HepG2 (cell line): ENCODE measurements around the gene VWCE. TPM values are rescaled to one million over a fixed set of nuclear protein-coding genes. Genes with fewer than 3 reads are reported as not detected.

Experiments used
- CENPBD1 ChIP-seq: sonication (generic); formaldehyde crosslinking; IDR thresholded peaks from 2 replicates; pipeline ENCODE4 v1.8.0; 2022; ENCODE audit warnings: missing genetic modification reagents, low read depth, mild to moderate bottlenecking, borderline replicate concordance
- DR1 ChIP-seq: sonication (generic); formaldehyde crosslinking; IDR thresholded peaks from 2 replicates; pipeline ENCODE4 v1.8.0; 2021; ENCODE audit warnings: mild to moderate bottlenecking, missing genetic modification reagents, inconsistent platforms
- DZIP1 ChIP-seq: sonication (generic); formaldehyde crosslinking; IDR thresholded peaks from 2 replicates; pipeline ENCODE4 v1.5.0; 2020; ENCODE audit warnings: mild to moderate bottlenecking, missing genetic modification reagents
- ERF ChIP-seq: IDR thresholded peaks from 2 replicates; pipeline ENCODE4 v1.6.1; 2018; ENCODE audit warnings: missing biosample characterization, missing genetic modification reagents
- GFI1 ChIP-seq: sonication (generic); formaldehyde crosslinking; IDR thresholded peaks from 2 replicates; pipeline ENCODE4 v1.5.0; 2020; ENCODE audit warnings: missing genetic modification reagents, mild to moderate bottlenecking, borderline replicate concordance
- GTF3A ChIP-seq: sonication (generic); formaldehyde crosslinking; conservative IDR thresholded peaks from 2 replicates; pipeline ENCODE4 v1.4.0; 2020; ENCODE audit warnings: mild to moderate bottlenecking, missing genetic modification reagents
- HNRNPH1 ChIP-seq: fragments of 200-400 bp; formaldehyde crosslinking; optimal IDR thresholded peaks from 2 replicates; pipeline ENCODE3; 2017; ENCODE audit warnings: mild to moderate bottlenecking, low read depth, low read length
- HOXA7 ChIP-seq: sonication (generic); formaldehyde crosslinking; IDR thresholded peaks from 2 replicates; pipeline ENCODE4 v1.8.1; 2022; ENCODE audit warnings: mild to moderate bottlenecking, missing genetic modification reagents, moderate library complexity
- HOXD1 ChIP-seq: sonication (generic); formaldehyde crosslinking; IDR thresholded peaks from 2 replicates; pipeline ENCODE4 v1.5.0; 2020; ENCODE audit warnings: missing genetic modification reagents
- IRF1 ChIP-seq: sonication (generic); formaldehyde crosslinking; IDR thresholded peaks from 2 replicates; pipeline ENCODE4 v1.4.0; 2020; ENCODE audit warnings: low read depth, mild to moderate bottlenecking, missing genetic modification reagents
- KDM4B ChIP-seq: sonication (generic); formaldehyde crosslinking; IDR thresholded peaks from 2 replicates; pipeline ENCODE4 v1.4.0; 2020; ENCODE audit warnings: missing genetic modification reagents
- MEIS1 ChIP-seq: sonication (generic); formaldehyde crosslinking; IDR thresholded peaks from 2 replicates; pipeline ENCODE4 v1.9.0; 2021; ENCODE audit warnings: mild to moderate bottlenecking, missing genetic modification reagents, moderate library complexity, borderline replicate concordance
- NR2F2 ChIP-seq: IDR thresholded peaks from 2 replicates; pipeline ENCODE4 v1.6.1; 2012; ENCODE audit warnings: low read depth, inconsistent platforms, borderline replicate concordance
- RORA ChIP-seq: sonication (generic); formaldehyde crosslinking; IDR thresholded peaks from 2 replicates; pipeline ENCODE4 v1.5.0; 2020; ENCODE audit warnings: mild to moderate bottlenecking, missing genetic modification reagents, moderate library complexity
- SIX4 ChIP-seq: sonication (generic); formaldehyde crosslinking; IDR thresholded peaks from 2 replicates; pipeline ENCODE4 v1.4.0; 2020; ENCODE audit warnings: missing genetic modification reagents
- TFDP1 ChIP-seq: IDR thresholded peaks from 2 replicates; pipeline ENCODE4 v1.6.1; 2016; ENCODE audit warnings: missing compliant biosample characterization, missing genetic modification reagents, borderline replicate concordance
- YEATS4 ChIP-seq: sonication (generic); formaldehyde crosslinking; IDR thresholded peaks from 2 replicates; pipeline ENCODE4 v1.4.0; 2020; ENCODE audit warnings: missing genetic modification reagents, borderline replicate concordance
- ZBTB38 ChIP-seq: sonication (generic); formaldehyde crosslinking; IDR thresholded peaks from 2 replicates; pipeline ENCODE4 v1.5.1; 2020; ENCODE audit warnings: mild to moderate bottlenecking, missing genetic modification reagents
- ZNF282 ChIP-seq: fragments of 450-650 bp; IDR thresholded peaks from 2 replicates; pipeline ENCODE4 v1.6.1; 2018; ENCODE audit not compliant: partially characterized antibody
- ZNF468 ChIP-seq: sonication (generic); formaldehyde crosslinking; IDR thresholded peaks from 2 replicates; pipeline ENCODE4 v1.8.0; 2022; ENCODE audit warnings: mild to moderate bottlenecking, moderate library complexity, missing genetic modification reagents
- ZNF615 ChIP-seq: sonication (generic); formaldehyde crosslinking; IDR thresholded peaks from 2 replicates; pipeline ENCODE4 v1.5.0; 2020; ENCODE audit warnings: mild to moderate bottlenecking, missing genetic modification reagents, borderline replicate concordance
- ZNF704 ChIP-seq: sonication (generic); formaldehyde crosslinking; IDR thresholded peaks from 2 replicates; pipeline ENCODE4 v1.8.1; 2023; ENCODE audit warnings: mild to moderate bottlenecking, inconsistent platforms, moderate library complexity, missing genetic modification reagents, borderline replicate concordance
- ZNF878 ChIP-seq: sonication (generic); formaldehyde crosslinking; IDR thresholded peaks from 2 replicates; pipeline ENCODE4 v1.8.1; 2023; ENCODE audit warnings: mild to moderate bottlenecking, missing genetic modification reagents, moderate library complexity
- polyA plus RNA-seq, 8 experiments: library from polyadenylated mRNA; depleted of rRNA in 3 of 8; stranded (reverse) in 7 of 8; unstranded in 1 of 8; fragments of >200 nt; fragmentation: Illumina TruSeq in 4 of 8; extraction: Trizol in 4 of 8; gene quantifications; 2 replicates each; pipeline versions ENCODE4 v1.2.1 to v1.2.3, GENCODE V29; 2011 to 2016; ENCODE audit warnings: low read depth in 4 of 8, missing spikeins in 1 of 8, mixed read lengths in 1 of 8; ENCODE audit not compliant: insufficient read depth in 1 of 8
- total RNA-seq, 5 experiments: library from RNA; depleted of rRNA; stranded (reverse); fragments of >200 nt; fragmentation: Illumina TruSeq; extraction: Trizol; gene quantifications; 2 replicates each; pipeline ENCODE4 v1.2.3, GENCODE V29; 2016; ENCODE audit warnings: low read depth in 1 of 5

The VWCE gene
- total and polyA plus RNA-seq, 2 of the 13 experiments (the other 11 are each of a cell fraction or from before 2014, with no cell fraction given): 27.6 to 58.3 TPM

- TF ChIP-seq NR2F2 (peak; percentile 48; the same call in 1 of the 2 replicates), ZNF704 (CRISPR knock-in tag) (no peak), CENPBD1 (CRISPR knock-in tag) (peak; percentile 85), HOXA7 (CRISPR knock-in tag) (no peak), DZIP1 (CRISPR knock-in tag) (no peak), ZNF878 (CRISPR knock-in tag) (no peak; the same call in 1 of the 2 replicates), ERF (peak; percentile 61; the same call in 1 of the 2 replicates), HNRNPH1 (no peak), HOXD1 (CRISPR knock-in tag) (peak; percentile 89; the same call in 1 of the 2 replicates), GTF3A (CRISPR knock-in tag) (no peak), MEIS1 (no peak), ZNF282 (no peak), DR1 (no peak; the same call in 1 of the 2 replicates), ZNF468 (CRISPR knock-in tag) (0 out of 2 replicates have a peak, but pooled peaks have one; percentile 31), RORA (CRISPR knock-in tag) (no peak), ZNF615 (CRISPR knock-in tag) (no peak), GFI1 (CRISPR knock-in tag) (no peak), IRF1 (CRISPR knock-in tag) (no peak; the same call in 1 of the 2 replicates), KDM4B (CRISPR knock-in tag) (0 out of 2 replicates have a peak, but pooled peaks have one; percentile 22), SIX4 (CRISPR knock-in tag) (no peak), YEATS4 (CRISPR knock-in tag) (peak; percentile 83; the same call in 1 of the 2 replicates), TFDP1 (no peak; the same call in 1 of the 2 replicates), ZBTB38 (CRISPR knock-in tag) (no peak)
These were observed at the start of gene VWCE (continued) for GRCh38 chr11:61294717-61295595.
